Cortex of kidney (tissue), 1 donor: Measurements from ENCODE around the gene KIRREL3.

Experiments used
- DNase-seq: peaks from one replicate; lab custom pipeline; 2025; lab: John Stamatoyannopoulos, UW

Gene KIRREL3

GRCh38 chr11:126914941-126915340 lies 85.6 kb downstream of the KIRREL3 start:
- DNase-seq = no peak

GRCh38 chr11:126914166-126914565 lies 86.4 kb downstream of the KIRREL3 start:
- no peak for DNase-seq

GRCh38 chr11:126904520-126904919 lies 96.0 kb downstream of the KIRREL3 start:
- DNase-seq = no peak

GRCh38 chr11:126901783-126902182 lies 98.8 kb downstream of the KIRREL3 start:
- no peak for DNase-seq

- no peak for DNase-seq
Observed at GRCh38 chr11:126899961-126900748, 100.4 kb downstream of the KIRREL3 start.

GRCh38 chr11:126898802-126899201 lies 101.8 kb downstream of the KIRREL3 start:
- DNase-seq = no peak

GRCh38 chr11:126897430-126897829 lies 103.1 kb downstream of the KIRREL3 start:
- no peak for DNase-seq

- DNase-seq = no peak
Observed at GRCh38 chr11:126896025-126896424, 104.5 kb downstream of the KIRREL3 start.

- no peak for DNase-seq
Observed at GRCh38 chr11:126893796-126894195, 106.8 kb downstream of the KIRREL3 start.

GRCh38 chr11:126892756-126893155 lies 107.8 kb downstream of the KIRREL3 start:
- no peak for DNase-seq

- no peak for DNase-seq
Observed at GRCh38 chr11:126891556-126892217, 108.9 kb downstream of the KIRREL3 start.

GRCh38 chr11:126890561-126890960 lies 110.0 kb downstream of the KIRREL3 start:
- DNase-seq = no peak

- DNase-seq = no peak
Observed at GRCh38 chr11:126888115-126888712, 112.4 kb downstream of the KIRREL3 start.

- DNase-seq = no peak
Observed at GRCh38 chr11:126886636-126887035, 113.9 kb downstream of the KIRREL3 start.

- DNase-seq = no peak
Observed at GRCh38 chr11:126886085-126886484, 114.5 kb downstream of the KIRREL3 start.

GRCh38 chr11:126884594-126884993 lies 116.0 kb downstream of the KIRREL3 start:
- no peak for DNase-seq

GRCh38 chr11:126884192-126884591 lies 116.4 kb downstream of the KIRREL3 start:
- DNase-seq = no peak

GRCh38 chr11:126880872-126881271 lies 119.7 kb downstream of the KIRREL3 start:
- no peak for DNase-seq

GRCh38 chr11:126879516-126879915 lies 121.1 kb downstream of the KIRREL3 start:
- DNase-seq = no peak

GRCh38 chr11:126878913-126879482 lies 121.6 kb downstream of the KIRREL3 start:
- no peak for DNase-seq

GRCh38 chr11:126874831-126875230 lies 125.7 kb downstream of the KIRREL3 start:
- no peak for DNase-seq

GRCh38 chr11:126874276-126874675 lies 126.3 kb downstream of the KIRREL3 start:
- DNase-seq = no peak

GRCh38 chr11:126871792-126872191 lies 128.8 kb downstream of the KIRREL3 start:
- DNase-seq = no peak
